Measurements from ENCODE around the gene CTDSPL2.
A peak's percentile ranks its signal among the peaks of the same experiment; 100 is the strongest.
"Not testable (repeated sequence)": the region's sequence is repeated elsewhere in the genome, so short reads cannot be mapped to it uniquely, and the experiment has no call there.

CTDSPL2 gene

DNA sequence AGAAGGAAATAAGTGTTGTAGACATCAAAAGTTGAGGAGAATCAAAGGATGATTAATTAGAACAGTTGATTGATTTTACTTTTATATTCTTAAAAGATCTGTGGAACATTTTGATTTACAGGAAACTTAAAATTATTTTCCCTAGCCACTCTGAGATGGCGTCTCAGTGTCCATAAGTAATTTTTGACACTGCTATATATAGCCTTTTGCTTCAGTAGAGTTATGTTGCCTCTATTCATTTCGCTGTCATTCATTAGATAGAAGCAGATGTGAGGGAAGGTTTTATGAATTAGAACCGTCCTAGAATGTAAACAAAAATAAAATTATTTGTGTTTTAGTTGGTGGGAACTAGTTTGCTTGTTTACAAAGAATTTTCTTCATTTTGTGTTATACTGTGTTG lies 58.5 kb downstream of the CTDSPL2 start:
- DNase-seq (ENCODE audit: low spot score), result no peak

DNA sequence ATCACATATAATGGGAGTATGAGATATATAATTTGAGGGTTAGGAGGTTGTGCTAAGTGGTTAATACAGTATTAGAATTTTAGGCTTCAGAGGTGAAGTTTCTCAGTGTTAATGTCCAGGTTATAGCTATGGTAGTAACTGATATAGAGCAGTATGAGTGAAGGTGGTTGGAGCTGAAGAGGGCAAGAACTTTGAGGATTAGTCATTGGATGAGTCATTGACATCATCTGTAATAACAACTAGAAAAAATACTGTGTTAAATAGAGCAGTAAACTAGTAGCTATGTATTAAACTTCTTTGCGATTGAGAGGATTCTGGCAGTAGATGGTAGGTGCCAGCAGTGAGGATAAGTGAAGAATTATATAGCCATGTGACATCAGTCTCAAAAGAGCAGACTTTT lies 62.0 kb downstream of the CTDSPL2 start:
- no peak for DNase-seq (ENCODE audit: low spot score)

DNA sequence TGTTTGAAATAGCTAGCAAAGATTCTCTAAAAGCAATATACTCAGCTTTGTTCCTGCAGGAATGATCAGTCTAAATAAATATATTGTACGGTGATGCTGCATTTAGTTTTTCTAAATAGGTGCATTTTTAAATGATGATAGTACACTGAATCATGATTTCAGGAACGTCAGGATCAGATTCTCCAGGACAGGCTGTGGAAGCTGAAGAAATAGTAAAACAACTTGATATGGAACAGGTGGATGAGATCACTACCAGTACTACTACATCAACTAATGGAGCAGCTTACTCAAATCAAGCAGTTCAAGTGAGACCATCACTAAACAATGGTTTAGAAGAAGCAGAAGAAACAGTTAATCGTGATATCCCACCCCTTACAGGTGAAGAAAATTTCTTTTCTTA lies 63.2 kb downstream of the CTDSPL2 start:
- no peak for DNase-seq (ENCODE audit: low spot score)

DNA sequence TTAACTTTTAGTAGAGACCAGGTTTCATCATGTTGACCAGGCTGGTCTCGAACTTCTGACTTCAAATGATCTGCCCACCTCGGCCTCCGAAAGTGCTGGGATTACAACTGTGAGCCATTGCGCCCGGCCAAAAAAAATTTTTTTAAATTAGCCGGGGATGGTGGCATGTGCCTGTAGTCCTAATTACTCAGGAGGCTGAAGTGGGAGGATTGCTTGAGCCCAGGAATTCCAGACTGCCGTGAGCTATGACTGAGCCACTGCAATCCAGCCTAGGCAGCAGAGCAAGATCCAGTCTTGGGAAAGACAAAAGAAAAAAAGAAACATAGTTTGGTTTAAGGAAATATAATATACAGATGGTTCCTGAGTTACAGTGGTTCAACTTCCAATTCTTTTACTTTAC lies 64.6 kb downstream of the CTDSPL2 start:
- DNase-seq (ENCODE audit: low spot score), result no peak

DNA sequence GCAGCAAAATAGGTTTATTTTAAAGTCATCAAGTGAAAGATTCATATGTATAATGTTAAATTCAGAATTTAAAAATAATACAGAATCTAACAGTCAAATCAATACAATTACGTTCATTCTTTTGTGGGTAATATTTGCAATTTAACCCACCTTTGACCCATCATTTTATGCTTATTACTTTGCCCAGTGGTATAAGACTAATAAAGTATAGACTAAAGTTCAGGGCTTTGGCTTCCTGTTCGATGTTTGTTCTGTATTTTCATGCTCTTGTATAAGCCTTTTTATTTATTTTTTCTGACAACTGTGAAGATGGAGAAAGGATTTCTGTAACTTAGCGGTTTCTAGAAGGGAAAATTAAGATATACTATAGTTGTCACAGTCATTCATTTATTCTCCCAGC lies 65.2 kb downstream of the CTDSPL2 start:
- no peak for DNase-seq (ENCODE audit: low spot score)

DNA sequence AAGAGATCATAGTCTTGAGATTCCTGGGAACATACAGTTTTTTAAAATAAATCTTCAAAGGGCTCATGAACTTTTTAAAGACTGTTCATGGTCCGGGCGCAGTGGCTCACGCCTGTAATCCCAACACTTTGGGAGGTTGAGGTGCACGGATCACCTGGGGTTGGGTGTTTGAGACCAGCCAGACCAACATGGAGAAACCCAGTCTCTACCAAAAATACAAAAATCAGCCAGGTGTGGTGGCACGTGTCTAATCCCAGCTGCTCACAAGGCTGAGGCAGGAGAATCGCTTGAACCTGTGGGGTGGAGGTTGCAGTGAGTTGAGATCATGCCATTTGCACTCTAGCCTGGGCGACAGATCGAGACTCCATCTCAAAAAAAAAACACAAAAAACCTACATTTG lies 68.1 kb downstream of the CTDSPL2 start:
- DNase-seq (ENCODE audit: low spot score), result no peak

DNA sequence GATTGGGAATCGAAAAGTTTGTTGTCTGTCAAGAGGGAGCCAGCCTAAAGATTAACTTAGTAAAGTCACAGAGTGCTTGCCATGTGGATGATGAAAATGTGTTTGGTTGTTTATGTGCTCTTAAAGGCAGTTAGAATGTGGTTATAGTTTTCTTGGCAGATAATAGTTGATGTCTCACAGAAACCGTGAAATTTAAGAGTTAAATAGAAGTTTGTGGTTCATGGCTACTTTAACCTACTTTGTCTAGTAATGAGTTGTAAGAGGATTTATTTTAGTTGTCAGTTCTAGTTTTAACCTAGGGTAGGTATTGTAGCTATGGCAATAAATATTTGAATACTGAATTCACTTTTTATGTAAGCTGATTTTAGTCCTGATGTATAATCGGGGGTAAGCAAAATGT lies 73.1 kb downstream of the CTDSPL2 start:
- no peak for DNase-seq (ENCODE audit: low spot score)

DNA sequence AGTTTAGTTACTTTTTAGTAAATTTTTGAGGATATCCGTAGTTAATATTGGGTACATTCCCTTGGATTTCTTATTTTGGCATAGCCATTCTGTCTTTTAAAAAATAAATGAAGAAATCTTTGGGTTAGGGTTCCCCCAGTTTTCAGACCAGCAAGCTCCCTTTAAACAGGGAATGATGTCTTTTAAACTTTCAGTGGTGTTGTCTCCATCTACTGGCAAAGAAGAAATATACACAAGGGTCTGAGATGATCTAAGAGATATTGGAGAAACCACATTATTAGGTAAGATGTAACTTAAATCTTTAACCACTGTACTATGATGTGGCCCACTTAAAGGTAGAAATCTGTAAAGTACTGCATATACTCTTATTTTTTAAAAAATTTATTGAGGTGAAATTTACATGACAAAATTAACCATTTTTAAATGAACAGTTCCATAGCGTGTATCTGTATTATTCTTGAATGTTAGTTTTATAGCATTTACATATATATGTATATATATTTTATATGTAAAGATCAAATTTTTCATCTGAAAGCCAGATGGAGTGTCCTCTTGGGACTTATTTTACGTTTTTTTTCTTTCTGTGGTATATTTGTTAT lies 74.4 kb downstream of the CTDSPL2 start:
- peak; percentile 69 for DNase-seq (ENCODE audit: low spot score)

DNA sequence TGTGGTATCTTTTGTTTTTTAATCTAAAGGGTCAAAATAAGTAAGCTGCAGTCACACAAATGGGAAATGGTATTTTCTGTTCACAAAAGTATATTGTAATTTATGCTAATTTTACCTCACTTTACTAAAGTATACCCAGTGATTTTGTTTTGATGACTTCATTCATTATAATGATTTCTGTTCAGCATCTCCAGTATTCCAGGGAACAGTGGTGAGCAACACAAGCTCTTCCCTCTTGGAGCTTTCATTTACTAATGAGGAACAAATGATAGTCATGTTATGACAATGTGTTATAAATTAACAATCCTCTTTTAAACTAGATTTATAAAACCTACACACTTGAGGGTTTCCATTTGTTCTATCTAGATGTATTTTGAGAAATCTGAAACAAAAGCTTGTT lies 89.0 kb downstream of the CTDSPL2 start:
- no peak for DNase-seq (ENCODE audit: low spot score)

DNA sequence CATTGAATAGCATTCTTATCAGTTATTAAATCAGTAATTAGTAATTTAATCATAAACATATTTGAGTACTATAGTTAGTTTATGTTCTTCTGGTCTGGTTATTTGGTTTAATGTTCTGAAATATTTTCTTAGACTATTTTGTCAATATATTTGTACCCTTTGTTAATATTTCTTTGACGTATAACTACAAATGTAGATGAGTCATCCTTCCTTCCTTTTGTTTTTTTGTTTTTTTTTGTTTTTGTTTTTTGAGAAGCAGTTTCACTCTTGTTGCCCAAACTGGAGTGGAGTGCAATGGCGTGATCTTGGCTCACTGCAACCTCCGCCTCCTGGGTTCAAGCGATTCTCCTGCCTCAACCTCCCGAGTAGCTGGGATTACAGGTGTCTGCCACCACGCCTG lies 92.1 kb downstream of the CTDSPL2 start:
- no peak for DNase-seq (ENCODE audit: low spot score)

DNA sequence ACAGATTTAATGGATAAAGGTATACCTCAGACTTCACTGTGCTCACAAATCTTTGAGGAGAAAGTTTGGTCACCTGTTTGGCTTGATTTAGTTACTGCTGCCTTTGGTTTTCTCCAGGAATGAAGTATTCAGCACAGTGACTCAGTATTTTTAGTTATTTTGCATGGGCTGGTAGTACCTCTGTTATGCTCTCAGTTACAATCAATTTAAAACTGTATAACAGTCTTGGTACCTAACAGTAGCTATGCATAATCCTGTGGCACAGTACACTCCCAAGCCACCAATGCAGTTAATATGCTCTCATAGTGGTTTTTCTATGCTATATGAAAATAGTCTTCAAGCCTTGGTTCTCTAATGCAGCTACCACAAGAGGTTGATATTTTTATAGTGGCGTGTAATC lies 97.6 kb downstream of the CTDSPL2 start:
- DNase-seq (ENCODE audit: low spot score), result no peak

DNA sequence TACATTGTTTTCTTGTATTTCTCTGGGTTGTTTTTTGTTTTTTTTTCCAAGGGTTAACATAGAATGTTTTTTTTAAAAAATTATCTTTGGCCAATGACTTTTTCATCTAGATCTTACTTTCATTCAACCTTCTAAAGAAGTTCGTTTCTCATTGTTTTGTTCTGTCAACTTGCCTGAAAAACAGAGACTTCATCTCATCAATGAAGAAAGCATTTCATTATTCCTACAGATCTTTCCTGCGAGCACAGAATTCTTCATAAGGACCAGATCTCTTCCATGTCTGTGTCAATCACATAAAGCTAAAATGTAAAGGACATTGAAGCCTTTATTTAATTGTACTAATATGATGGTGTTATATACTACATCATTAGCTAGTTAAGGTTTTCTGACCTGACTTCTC lies 99.8 kb downstream of the CTDSPL2 start:
- DNase-seq (ENCODE audit: low spot score), result no peak

DNA sequence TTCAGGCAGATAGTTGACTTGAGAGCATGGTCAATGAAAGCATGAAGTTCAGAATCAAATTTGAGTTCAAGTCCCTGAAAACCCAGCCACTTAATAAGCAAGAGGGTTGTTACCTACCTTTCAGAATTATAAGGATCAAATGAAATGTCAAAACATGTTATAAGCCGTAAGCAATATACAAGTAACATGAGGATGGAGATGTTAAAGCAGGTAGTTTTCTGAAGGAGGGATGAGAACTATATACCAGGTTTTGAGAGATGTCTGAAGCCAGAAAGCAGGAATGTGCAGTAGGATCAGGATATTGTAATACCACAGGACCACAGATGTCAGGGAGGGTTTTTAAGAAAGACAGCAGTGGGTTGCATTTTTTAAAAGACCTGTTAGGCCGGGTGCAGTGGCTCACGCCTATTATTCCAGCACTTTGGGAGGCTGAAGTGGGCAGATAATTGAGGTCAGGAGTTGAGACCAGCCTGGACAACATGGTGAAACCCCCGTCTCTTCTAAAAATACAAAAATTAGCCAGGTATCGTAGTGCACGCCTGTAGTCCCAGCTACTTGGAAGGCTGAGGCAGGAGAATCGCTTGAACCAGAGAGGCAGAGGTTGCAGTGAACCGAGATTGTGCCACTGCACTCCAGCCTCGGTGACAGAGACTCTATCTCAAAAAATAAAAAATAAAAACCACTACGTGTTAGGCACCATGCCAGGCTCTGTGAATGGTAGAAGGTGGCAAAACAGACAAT lies 102.6 kb downstream of the CTDSPL2 start:
- no peak for DNase-seq (ENCODE audit: low spot score)

DNA sequence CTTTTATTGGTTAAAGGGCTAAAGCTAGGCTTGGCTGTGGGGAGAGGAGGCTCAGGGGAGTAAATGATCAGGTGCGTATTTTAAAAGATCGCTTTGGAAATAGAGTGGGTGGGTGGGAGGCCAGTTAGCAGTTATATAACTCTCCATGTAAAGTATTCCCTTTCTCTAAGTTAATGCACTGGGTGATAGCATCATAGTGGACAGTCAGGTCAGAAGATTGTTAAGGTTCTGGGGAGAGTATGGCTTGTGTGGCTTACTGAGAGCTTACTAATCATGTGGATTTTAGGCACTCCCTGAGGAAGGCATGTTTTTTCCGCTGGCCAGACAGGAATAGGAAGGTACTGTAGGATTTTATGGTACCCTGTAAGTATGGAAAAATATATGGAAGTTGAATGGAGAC lies 103.2 kb downstream of the CTDSPL2 start:
- no peak for DNase-seq (ENCODE audit: low spot score)

DNA sequence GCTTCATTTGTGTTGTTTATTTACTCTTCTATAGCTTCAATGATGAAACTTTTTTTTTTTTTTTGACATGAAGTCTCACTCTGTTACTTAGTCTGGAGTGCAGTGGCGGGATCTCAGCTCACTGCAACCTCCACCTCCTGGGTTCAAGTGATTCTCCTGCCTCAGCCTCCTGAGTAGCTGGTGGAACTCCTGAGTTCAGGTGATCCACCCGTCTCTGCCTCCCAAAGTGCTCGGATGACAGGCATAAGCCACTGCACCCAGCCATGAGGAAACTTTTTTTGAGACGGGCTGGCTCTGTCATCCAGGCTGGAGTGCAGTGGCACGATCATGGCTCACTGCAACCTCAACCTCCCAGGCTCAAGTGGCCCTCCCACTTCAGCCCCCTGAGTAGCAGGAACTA lies 104.8 kb downstream of the CTDSPL2 start:
- not testable (repeated sequence) for DNase-seq (ENCODE audit: low spot score)

DNA sequence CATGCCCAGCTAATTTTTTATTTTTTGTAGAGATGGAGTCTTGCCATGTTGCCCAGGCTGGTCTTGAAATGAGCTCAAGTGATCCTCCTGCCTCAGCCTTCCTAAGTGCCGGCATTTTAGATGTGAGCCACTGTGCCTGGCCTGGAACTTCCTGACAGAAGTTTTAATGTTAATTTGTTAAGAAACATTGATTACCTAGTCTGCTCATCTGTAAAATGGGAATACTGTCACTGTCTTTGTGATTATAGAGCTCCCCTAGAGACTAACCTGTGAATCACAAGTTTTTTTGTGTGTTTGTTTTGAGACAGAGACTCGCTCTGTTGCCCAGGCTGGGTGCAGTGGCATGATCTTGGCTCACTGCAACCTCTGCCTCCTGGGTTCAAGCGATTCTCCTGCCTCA lies 105.3 kb downstream of the CTDSPL2 start:
- DNase-seq (ENCODE audit: low spot score), result no peak

DNA sequence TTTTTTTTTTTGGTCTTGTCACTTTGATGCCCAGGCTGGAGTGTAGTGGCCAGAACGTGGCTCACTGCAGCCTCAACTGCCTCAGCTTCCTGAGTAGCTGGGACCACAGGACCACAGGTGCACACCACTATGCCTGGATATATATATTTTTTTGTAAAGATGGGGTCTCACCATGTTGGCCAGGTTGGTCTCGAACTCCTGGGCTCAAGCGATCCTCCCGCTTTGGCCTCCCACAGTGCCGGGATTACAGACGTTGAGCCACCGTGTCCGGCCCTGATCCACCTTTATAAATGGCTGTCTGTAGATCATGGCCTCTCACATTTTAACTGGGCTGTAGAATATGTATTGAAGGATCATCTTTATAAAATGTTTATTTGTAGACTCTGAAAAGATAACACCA lies 107.7 kb downstream of the CTDSPL2 start:
- DNase-seq (ENCODE audit: low spot score), result no peak

DNA sequence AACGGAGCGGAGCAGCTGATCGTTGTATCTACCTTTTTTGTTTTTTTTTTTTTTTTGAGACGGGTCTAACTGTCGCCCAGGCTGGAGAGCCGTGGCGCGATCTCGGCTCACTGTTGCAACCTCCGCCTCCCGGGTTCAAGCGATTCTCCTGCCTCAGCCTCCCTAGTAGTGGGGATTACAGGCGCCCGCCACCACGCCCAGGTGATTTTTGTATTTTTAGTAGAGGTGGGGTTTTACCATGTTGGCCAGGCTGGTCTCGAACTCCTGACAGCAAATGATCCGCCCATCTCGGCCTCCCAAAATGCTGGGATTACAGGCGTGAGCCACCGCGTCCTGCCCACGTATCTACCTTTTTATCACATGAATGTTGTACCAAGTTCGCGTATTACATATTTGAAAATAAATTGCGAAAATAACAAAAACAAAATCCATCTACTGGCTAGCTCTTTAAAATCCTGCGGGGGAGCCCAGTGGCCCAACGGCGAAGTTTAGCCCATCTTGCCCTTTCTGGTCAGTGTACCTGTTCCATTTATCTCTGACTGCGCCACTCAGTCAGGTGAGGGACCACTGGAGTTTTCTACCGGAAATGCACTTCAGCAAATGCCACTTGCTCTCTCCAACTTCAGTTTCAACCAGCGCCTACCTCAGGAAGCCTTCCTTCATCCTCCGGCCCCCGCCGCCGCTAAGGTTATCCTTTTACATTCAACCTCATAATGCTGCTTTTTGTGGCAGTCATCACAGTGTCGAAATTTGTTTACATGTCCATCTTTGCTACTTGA lies 108.3 kb downstream of the CTDSPL2 start:
- no peak for DNase-seq (ENCODE audit: low spot score)

DNA sequence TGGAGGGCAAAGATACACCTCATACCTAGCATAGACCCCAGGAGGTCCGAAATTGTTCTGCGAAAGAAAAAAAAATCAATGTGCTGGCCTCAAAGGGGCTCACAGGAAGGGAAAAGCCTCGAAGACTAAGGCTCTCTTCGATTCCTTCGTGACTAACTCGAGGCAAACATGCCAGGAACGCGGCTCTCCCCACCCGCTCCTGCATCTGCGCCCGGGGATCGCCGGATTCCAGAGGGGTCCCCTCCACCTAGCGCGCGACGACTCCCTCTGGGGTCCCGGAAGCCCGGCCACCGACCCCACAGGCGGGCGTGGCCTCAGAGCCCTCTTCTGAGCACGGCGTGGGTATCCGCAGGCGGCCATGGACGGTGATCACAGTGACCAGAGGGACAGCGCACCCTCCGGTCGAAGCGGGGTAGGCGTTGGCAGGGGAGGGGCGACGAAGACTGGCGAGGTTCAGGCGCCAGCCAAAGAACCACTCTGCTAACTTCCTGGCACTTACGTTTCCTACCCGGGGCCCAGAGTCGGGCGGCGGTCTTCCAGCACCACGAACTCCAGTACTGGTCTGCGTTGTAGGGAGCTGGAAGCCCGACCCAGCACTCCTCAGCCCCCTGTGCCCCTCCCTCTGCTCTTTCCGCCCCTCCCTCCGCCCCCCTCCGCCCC lies 109.0 kb downstream of the CTDSPL2 start:
- peak; percentile 94 for DNase-seq (ENCODE audit: low spot score)

DNA sequence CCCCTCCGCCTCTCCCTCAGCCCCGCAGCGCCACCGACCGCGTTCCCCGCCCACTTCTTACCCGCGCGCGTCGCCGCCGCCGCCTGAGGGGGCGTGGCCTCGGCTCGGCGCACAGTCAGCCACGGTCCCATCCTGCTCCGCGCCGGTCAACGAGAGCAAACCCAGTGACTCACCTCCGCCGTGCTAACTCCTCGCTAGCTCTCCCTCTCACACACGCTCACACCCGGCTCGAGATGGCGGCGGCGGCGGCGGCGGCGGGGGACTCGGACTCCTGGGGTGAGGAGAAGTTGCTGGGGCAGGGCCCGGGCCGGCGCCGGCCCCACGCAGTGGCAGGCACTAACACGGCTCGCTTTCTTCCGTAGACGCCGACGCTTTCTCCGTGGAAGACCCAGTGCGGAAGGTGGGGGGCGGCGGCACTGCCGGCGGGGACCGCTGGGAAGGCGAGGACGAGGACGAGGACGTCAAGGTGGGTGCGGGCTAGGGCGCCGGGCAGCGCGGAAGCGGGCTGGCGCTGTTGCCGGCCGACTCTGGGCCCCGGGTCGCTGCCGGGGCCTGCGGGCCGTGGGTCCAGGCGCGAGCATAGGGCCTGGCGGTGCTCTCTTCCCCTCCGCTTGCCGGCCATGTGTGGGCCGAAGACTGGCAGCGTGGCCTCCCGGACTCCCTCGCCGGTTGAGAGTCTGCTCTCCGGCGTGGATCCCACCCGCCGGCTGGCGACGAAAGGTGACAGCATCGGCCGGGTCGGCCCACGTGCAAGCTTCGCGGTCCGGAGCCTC lies 109.7 kb downstream of the CTDSPL2 start, which contains the start of gene EIF3J:
EIF3J (plus strand) TSS at position 186 of the 773 bp plus-strand sequence; CDS start at position 234, 48 bp downstream.
- DNase-seq (ENCODE audit: low spot score), result peak; percentile 98

DNA sequence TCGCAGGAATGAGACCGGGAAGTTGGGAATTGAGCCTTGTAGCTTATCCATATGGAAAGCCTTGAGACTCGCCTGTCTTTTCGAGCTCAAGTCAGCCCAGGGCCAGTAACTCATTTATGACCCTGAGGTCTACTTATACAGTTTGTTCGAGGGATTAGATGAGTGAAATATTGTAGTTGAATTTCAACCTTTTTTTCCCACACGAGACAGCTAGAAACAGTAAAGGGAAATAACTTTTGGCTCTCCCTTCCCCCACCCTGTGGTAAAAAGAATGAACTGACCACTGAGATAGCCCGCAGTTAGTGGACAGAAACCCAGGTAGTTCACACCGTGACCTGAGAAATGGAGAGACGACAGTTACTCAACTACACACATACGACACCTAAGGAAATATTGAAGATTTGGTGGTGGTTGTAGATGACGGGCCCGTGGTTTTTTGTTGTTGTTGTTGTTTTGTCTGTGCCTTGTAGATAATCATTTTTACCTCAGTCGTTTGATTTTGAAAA lies 110.4 kb downstream of the CTDSPL2 start:
- no peak for DNase-seq (ENCODE audit: low spot score)

Measured in Ammon's horn (tissue), 1 donor.